ENCODE measurements around the gene VGF.

GRCh38 chr7:101163279-101164070, 1.9 kb downstream of the VGF start:
- TF ChIP-seq POLR2AphosphoS5 (IDR thresholded peaks at IDR 0.05; ENCODE audit: borderline replicate concordance, low read depth, low read length) (no peak), EZH2 (IDR thresholded peaks at IDR 0.05) (no peak)

Data from SK-N-MC (cell line).